Epithelial cell of proximal tubule (primary cell): ENCODE data around the gene RNF148. TPM values are rescaled to one million over a fixed set of nuclear protein-coding genes. Genes with fewer than 3 reads are reported as not detected.

Source experiments
- DNase-seq: peaks from one replicate; pipeline ENCODE4 v3.0.0-alpha.2; 2011; ENCODE audit warnings: low read depth
- H3K4me3 ChIP-seq: 2 replicates; pipeline ENCODE4 v1.5.1; 2011; ENCODE audit warnings: low read depth, mild to moderate bottlenecking, low read length
- CTCF ChIP-seq: conservative IDR thresholded peaks from 2 replicates; pipeline ENCODE4 v1.5.1; 2012; ENCODE audit warnings: low read depth, mild to moderate bottlenecking, low read length
- total RNA-seq: library from RNA; depleted of rRNA; stranded (reverse); fragments of >200 nt; gene quantifications from 2 replicates; pipeline ENCODE4 v1.2.3, GENCODE V29; 2015

RNF148 gene
- total RNA-seq, 1 donor from 2014 or later: 2.2 TPM

GRCh38 chr7:122715183-122715582 is 12.5 kb upstream of the RNF148 start:
- no peak for TF ChIP-seq CTCF
- DNase-seq: no peak
- H3K4me3 ChIP-seq: no peak overlapping the region

GRCh38 chr7:122710916-122711315 is 8.2 kb upstream of the RNF148 start:
- DNase-seq: no peak
- no peak for TF ChIP-seq CTCF

GRCh38 chr7:122709930-122710646 is 7.4 kb upstream of the RNF148 start:
- H3K4me3 ChIP-seq: no peak overlapping the region
- DNase-seq: no peak
- no peak for TF ChIP-seq CTCF

More at GRCh38 chr7:122710916-122711315, 8.2 kb upstream of the RNF148 start:
- no peak overlapping the region for H3K4me3 ChIP-seq

- TF ChIP-seq CTCF: no peak
- no peak overlapping the region for H3K4me3 ChIP-seq
- no peak for DNase-seq
Observed at GRCh38 chr7:122706836-122707235, 4.1 kb upstream of the RNF148 start.

- no peak within 1 kb of the TSS for H3K4me3 ChIP-seq
- no peak for TF ChIP-seq CTCF
- no peak for DNase-seq
Observed at GRCh38 chr7:122699017-122699416, 3.7 kb downstream of the RNF148 start, which contains the start of gene RNF133. Gene RNF133 (minus strand): TSS chr7:122699117. CDS start chr7:122698918, 199 bp downstream.

- TF ChIP-seq CTCF: no peak
- DNase-seq: no peak
- no peak overlapping the region for H3K4me3 ChIP-seq
Observed at GRCh38 chr7:122695816-122696215, 6.9 kb downstream of the RNF148 start.

GRCh38 chr7:122694697-122695096 is 8.0 kb downstream of the RNF148 start:
- H3K4me3 ChIP-seq: no peak overlapping the region
- DNase-seq: no peak
- TF ChIP-seq CTCF: no peak
